Keratinocyte (primary cell): Measurements from ENCODE around the gene FGF7.

ENCODE experiments used
- EZH2 ChIP-seq: IDR thresholded peaks from one replicate; pipeline ENCODE4 v1.6.1; 2012; ENCODE audit warnings: inconsistent platforms, mild to moderate bottlenecking, low read length, moderate library complexity
- TF ChIP-seq, protein P1 (sequence below), 3 experiments: IDR thresholded peaks in 1 of 3; conservative IDR thresholded peaks in 1 of 3; optimal IDR thresholded peaks in 1 of 3; 2 replicates in 2 of 3; 3 replicates in 1 of 3; pipeline versions ENCODE3 to v1.5.1; 2011; ENCODE audit warnings: low read length in 3 of 3, mild to moderate bottlenecking in 3 of 3, moderate library complexity in 2 of 3, control low read depth in 1 of 3, inconsistent platforms in 1 of 3; ENCODE audit not compliant: insufficient read depth in 2 of 3; ENCODE audit errors: extremely low read depth in 1 of 3

DNA sequence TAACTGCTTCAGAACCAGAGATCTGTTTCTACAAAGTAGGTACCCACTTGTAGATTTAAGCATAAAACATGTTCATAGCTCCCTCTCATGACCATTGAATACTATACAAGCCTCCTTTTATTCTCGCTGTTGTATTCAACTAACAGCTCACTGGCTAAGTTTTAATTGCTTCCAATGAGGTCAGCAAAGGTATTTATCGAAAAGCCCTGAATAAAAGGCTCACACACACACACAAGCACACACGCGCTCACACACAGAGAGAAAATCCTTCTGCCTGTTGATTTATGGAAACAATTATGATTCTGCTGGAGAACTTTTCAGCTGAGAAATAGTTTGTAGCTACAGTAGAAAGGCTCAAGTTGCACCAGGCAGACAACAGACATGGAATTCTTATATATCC, at the start of gene FGF7:
- TF ChIP-seq, protein P1, sequence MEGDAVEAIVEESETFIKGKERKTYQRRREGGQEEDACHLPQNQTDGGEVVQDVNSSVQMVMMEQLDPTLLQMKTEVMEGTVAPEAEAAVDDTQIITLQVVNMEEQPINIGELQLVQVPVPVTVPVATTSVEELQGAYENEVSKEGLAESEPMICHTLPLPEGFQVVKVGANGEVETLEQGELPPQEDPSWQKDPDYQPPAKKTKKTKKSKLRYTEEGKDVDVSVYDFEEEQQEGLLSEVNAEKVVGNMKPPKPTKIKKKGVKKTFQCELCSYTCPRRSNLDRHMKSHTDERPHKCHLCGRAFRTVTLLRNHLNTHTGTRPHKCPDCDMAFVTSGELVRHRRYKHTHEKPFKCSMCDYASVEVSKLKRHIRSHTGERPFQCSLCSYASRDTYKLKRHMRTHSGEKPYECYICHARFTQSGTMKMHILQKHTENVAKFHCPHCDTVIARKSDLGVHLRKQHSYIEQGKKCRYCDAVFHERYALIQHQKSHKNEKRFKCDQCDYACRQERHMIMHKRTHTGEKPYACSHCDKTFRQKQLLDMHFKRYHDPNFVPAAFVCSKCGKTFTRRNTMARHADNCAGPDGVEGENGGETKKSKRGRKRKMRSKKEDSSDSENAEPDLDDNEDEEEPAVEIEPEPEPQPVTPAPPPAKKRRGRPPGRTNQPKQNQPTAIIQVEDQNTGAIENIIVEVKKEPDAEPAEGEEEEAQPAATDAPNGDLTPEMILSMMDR (optimal IDR thresholded peaks at IDR 0.05 in 1 of 3, IDR thresholded peaks at IDR 0.05 in 1 of 3, conservative IDR thresholded peaks at IDR 0.05 in 1 of 3; ENCODE audit: extremely low read depth in 1 of 3, insufficient read depth in 2 of 3, low read length in 3 of 3) = no peak
- TF ChIP-seq EZH2 = no peak
